PFSK-1 (cell line): ENCODE data around the gene SLC4A11.

ENCODE experiments used
- FOXP2 ChIP-seq: optimal IDR thresholded peaks from 2 replicates; pipeline ENCODE3; 2011; ENCODE audit warnings: borderline replicate concordance, control low read depth, inconsistent platforms; ENCODE audit not compliant: insufficient read depth; ENCODE audit errors: extremely low read length, extremely low read depth
- POLR2AphosphoS5 ChIP-seq: IDR thresholded peaks from 2 replicates; pipeline ENCODE4 v1.6.1; 2012; ENCODE audit warnings: low read depth, mild to moderate bottlenecking, control low read depth, low read length, moderate library complexity
- REST ChIP-seq, 2 experiments: IDR thresholded peaks; 2 replicates each; pipeline versions ENCODE4 v1.6.1 to v1.8.0; 2011 to 2012; ENCODE audit warnings: low read depth in 2 of 2, low read length in 2 of 2, control low read depth in 1 of 2, inconsistent platforms in 1 of 2, mild to moderate bottlenecking in 1 of 2, moderate library complexity in 1 of 2; ENCODE audit not compliant: insufficient read depth in 1 of 2
- SIN3A ChIP-seq: IDR thresholded peaks from 2 replicates; pipeline ENCODE4 v1.6.1; 2012; ENCODE audit warnings: mild to moderate bottlenecking, low read length, moderate library complexity, borderline replicate concordance; ENCODE audit not compliant: insufficient read depth
- TAF1 ChIP-seq: IDR thresholded peaks from 2 replicates; pipeline ENCODE4 v1.6.1; 2012; ENCODE audit warnings: low read length, control low read depth, borderline replicate concordance; ENCODE audit not compliant: insufficient read depth

SLC4A11 gene

GRCh38 chr20:3209946-3210317 lies 29.1 kb downstream of the SLC4A11 start:
- TF ChIP-seq REST (IDR thresholded peaks at IDR 0.05; ENCODE audit: insufficient read depth in 1 of 2, low read depth in 2 of 2, low read length in 2 of 2), result no peak
- no peak for TF ChIP-seq FOXP2
- no peak for TF ChIP-seq POLR2AphosphoS5
- TF ChIP-seq TAF1, result no peak
- no peak for TF ChIP-seq SIN3A

DNA sequence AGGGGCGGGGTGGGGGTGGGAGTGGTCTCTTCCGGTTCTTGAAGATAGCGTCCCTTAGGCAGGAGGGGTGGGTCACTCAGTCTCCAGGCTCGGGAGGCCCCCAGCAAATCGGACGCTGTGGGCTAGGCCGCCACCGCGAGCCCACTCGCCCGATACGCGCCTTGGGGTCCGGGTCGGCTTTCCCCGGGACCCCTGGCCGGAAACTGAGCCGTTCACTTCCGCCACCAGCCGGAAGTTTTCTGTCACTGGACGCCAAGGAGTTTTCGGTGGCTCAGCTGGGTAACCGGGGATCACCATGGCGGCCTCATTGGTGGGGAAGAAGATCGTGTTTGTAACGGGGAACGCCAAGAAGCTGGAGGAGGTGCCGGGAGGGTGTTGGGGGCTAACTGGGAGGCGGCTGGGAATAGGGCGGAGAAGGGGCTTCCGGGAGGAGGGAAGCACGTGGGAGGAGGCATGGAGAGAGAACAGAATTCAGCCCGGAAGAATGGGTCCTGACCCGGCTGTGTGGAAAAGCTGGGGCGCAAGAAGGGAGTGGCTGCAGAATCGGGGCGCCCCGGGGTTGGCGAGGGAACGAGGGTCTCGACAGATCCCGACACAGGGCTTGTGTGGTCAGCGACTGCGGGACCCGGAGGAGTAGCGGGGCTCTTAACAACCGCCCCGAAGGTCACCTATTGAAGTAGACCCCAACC lies 29.6 kb downstream of the SLC4A11 start, which contains the start of gene ITPA:
ITPA (plus strand) TSS at position 242 of the 689 bp plus-strand sequence; CDS start at position 296, 54 bp downstream.
- TF ChIP-seq FOXP2 (no peak), SIN3A (peak; percentile 37; the same call in 1 of the 2 replicates), REST (IDR thresholded peaks at IDR 0.05; ENCODE audit: insufficient read depth in 1 of 2, low read depth in 2 of 2, low read length in 2 of 2) (0 out of 4 replicates have a peak, but pooled peaks of 1 of the 2 experiments have one; percentile 25), TAF1 (0 out of 2 replicates have a peak, but pooled peaks have one; percentile 71), POLR2AphosphoS5 (peak; percentile 87)

DNA sequence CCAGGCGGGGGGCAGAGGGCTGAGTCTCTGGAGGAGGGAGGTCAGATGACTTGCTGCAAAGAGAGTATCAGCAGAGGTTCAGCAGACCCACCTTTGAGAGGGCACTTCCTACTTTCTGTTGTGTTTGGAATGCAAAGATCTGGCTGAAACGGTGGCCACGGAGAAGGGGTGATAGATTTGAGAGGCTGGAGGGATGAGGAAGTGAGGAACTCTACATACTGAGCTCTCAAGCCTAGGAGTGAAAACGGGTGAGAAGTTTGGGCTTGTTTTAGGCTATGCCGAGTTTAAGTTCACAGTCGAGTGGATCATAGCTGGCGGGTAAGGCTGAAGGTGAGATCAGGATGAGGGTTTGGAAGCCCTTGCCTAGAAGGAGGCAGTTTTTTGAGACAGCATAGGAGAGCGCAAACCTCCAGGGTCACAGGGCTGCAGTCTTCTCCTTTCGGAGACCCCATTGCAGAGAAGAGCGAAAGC lies 30.2 kb downstream of the SLC4A11 start:
- TF ChIP-seq SIN3A, result no peak
- TF ChIP-seq POLR2AphosphoS5, result no peak
- TF ChIP-seq REST (IDR thresholded peaks at IDR 0.05; ENCODE audit: insufficient read depth in 1 of 2, low read depth in 2 of 2, low read length in 2 of 2), result no peak
- no peak for TF ChIP-seq FOXP2
- TF ChIP-seq TAF1, result no peak

GRCh38 chr20:3204124-3204794 lies 34.7 kb downstream of the SLC4A11 start, which contains the start of gene DDRGK1:
TSS of gene DDRGK1 (minus strand) at chr20:3204682. CDS start at chr20:3204627, 55 bp downstream.
- peak; percentile 71; the same call in 1 of the 2 replicates for TF ChIP-seq TAF1
- peak; percentile 49 for TF ChIP-seq FOXP2
- no peak for TF ChIP-seq REST (IDR thresholded peaks at IDR 0.05; ENCODE audit: insufficient read depth in 1 of 2, low read depth in 2 of 2, low read length in 2 of 2)
- TF ChIP-seq POLR2AphosphoS5, result peak; percentile 96
- no peak for TF ChIP-seq SIN3A
